Fibroblast of pulmonary artery (primary cell): ENCODE data around the gene LMAN2.

Experiments
- DNase-seq: peaks from one replicate; pipeline ENCODE4 v3.0.0-alpha.2; 2010; ENCODE audit warnings: low read depth
- H3K4me3 ChIP-seq: replicated peaks from 2 replicates; pipeline ENCODE4 v1.5.1; 2011; ENCODE audit warnings: low read depth, mild to moderate bottlenecking, control low read depth, low read length, moderate library complexity
- TF ChIP-seq, protein P1 (sequence below): IDR thresholded peaks from 2 replicates; pipeline ENCODE4 v1.5.1; 2011; ENCODE audit warnings: mild to moderate bottlenecking, control low read depth, low read length, inconsistent platforms; ENCODE audit errors: missing control alignments

The LMAN2 gene

DNA sequence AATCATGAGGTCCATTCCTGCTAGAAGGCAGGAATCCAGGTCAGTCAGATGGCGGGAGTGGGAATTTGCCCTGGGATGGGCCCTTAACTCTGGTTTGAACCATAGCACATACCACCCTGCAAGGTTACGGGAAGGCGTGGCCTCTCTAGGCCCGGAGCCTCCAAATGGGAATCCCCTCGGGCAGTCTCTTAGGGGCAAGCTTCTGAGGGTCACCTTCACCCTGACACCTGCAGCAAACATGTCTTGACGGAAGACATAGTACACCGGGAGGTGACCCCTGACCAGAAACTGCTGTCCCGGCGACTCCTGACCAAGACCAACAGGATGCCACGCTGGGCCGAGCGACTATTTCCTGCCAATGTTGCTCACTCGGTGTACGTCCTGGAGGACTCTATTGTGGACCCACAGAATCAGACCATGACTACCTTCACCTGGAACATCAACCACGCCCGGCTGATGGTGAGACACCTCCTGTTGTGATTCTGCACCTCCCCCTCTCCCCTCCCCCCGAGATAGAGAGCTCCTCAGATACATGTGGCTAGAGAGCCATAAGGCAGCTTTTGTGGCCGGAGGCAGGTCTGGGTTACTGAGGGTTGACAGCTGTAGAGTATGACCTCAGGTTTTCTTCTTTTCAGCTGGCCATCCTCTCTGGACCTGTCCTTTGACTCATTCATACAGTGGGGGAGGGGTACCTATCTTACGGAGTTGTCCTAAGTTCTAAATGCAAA lies 46.9 kb downstream of the LMAN2 start:
- DNase-seq: no peak
- H3K4me3 ChIP-seq: peak overlapping the region; percentile 94
- TF ChIP-seq, protein P1, sequence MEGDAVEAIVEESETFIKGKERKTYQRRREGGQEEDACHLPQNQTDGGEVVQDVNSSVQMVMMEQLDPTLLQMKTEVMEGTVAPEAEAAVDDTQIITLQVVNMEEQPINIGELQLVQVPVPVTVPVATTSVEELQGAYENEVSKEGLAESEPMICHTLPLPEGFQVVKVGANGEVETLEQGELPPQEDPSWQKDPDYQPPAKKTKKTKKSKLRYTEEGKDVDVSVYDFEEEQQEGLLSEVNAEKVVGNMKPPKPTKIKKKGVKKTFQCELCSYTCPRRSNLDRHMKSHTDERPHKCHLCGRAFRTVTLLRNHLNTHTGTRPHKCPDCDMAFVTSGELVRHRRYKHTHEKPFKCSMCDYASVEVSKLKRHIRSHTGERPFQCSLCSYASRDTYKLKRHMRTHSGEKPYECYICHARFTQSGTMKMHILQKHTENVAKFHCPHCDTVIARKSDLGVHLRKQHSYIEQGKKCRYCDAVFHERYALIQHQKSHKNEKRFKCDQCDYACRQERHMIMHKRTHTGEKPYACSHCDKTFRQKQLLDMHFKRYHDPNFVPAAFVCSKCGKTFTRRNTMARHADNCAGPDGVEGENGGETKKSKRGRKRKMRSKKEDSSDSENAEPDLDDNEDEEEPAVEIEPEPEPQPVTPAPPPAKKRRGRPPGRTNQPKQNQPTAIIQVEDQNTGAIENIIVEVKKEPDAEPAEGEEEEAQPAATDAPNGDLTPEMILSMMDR: no peak

DNA sequence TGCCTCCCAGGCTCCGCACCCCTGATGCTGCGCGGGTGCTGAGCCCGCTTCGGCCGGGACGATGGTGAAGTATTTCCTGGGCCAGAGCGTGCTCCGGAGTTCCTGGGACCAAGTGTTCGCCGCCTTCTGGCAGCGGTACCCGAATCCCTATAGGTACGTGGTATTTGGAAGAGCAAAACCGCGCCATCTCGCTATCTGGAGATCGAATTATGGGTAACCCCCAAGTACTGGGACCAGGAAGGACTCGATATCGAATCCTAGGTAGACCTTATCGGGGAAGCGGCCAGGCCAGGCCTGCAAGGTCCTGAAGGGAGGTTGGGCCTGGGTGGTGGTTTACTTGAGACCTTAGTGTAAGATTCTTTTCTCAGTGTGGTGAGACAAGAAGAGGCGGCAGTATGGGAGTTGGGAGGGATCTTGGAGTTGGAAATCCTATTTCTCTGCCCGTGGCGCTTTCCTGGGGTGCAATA lies 47.5 kb downstream of the LMAN2 start:
- DNase-seq: no peak
- TF ChIP-seq, protein P1: no peak
- H3K4me3 ChIP-seq: peak overlapping the region; percentile 94

DNA sequence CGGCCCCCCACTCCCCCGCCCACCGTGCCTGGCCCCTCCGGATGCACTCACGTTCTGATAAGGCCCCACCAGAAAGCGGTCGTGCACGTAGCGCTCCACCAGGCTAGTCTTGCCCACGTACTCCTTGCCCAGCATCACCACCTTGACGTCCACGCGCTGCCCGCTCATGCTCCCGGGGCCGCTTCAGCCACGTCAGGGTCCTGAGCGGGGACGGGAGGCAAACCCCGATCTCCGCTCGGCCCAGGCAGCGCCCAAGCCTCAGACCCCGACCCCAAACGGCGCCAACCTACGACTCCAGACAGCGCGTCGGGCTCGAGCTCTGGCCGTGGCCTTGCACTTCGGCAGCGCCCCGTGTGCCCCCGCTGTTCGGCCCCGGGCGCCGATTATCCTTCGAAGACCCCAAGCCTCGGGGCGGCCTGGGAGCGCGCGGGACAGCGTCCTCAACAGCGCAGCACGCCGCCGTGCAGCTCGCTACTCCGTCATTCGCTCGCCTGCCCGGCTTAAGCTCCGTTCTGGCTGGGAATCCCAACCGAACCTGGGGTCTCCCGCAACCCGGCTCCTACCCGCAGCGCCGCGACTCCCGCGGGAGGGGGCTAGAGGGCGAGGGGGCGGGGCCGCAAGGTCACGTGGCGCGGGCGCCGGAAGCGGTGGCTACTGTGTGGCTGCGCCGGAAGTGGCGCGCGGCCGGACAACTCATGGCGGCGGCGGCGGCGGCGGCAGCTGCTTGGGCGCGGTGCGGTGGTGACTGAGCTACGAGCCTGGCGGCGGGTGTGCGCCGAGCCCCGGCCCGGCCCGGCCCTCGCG lies 48.1 kb downstream of the LMAN2 start, which contains the start of the genes PRELID1 and RAB24:
PRELID1 (plus strand) TSS at position 679 of the 804 bp plus-strand sequence. CDS start 187 bp downstream, outside the sequence.
RAB24 (minus strand) TSS at position 599 of the 804 bp plus-strand sequence; CDS start at position 168, 431 bp downstream.
- H3K4me3 ChIP-seq: peak within 1 kb of the TSS; percentile 94
- TF ChIP-seq, protein P1: no peak
- DNase-seq: peak; percentile 76

DNA sequence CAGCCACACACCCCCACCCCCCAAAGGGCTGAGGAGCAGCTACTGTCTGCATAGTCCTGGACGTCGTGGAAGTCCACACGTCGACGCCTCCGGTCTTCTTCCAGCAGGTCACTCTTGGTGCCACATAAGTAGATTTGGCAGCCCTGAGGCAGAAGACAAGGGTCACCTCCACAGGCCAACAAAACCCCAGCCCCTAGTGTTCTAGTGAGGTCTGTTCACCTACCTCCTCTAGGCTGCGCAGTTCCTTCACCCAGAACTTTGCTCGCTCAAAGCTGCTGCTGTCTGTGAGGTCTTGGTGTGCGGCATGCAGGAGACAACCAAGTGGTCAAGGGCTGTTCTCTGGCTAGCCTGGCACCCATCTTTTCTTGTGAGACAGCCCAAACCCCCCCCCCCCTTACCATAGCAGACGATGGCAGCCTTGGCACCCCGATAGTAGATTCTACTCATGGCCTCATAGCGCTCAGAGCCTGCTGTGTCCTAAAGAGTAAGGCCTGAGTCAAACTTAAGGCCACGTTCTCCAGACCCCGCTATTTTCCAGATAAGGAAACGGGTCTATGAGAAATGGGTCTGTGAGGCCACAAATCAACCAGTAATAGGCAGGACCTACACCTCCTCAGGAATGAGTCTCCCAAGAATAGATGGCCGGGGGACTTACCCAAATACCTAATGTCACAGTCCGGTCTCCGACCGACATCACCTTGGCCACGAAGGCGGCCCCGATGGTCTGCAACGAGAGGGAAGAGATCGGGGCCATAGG lies 48.9 kb downstream of the LMAN2 start:
- H3K4me3 ChIP-seq: peak overlapping the region; percentile 94
- DNase-seq: no peak
- TF ChIP-seq, protein P1: peak; percentile 21

DNA sequence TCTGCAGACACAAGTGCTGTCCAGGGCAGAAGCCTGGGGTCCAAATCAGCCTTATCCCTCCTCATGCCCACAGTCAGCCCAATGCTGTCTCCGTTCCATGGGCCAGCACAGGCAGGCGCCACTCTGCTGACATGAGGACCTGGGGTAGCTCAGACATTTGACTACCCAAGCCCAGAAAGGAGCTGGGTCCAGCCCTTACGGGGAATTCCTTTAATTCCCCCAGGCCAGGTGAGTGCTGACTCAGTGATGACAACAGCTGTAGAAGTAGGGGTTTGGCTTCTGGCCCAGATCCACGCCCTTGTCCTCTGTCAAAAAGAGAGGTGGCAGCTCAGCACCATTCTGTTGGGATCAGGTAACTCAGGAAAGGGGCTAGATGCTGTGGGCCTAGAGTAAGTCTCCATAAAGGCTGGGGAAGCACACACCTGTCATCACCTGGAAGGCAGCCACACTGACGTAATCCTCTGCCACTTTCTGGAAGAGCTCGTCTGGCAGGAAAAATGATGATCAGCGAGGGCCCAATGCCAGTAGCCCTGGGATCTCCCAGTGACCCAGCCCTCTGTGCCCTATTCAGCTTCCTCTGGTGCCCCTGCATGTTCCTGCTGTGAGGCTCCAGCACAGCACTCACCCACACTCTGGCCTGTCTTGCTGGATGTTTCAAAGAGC lies 49.8 kb downstream of the LMAN2 start:
- DNase-seq: no peak
- TF ChIP-seq, protein P1: no peak
- no peak overlapping the region for H3K4me3 ChIP-seq

DNA sequence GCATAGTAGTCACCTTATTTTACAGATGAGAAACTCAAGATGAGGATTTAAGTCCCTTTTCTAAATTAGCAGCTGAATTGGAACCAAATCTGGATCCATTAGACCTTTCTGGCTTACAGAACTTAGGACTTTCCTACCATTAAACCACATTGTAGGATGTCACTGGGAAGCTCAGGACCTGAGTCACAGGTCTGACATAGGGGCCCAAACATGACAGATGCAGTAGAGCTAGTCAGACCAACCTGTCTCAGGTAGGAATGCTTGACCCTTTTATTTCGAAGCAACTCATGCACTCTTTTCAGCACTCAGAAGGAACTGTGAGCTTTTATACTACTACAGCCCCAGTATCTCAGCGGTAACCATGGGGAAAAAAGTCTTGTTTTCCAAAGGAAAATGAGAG lies 50.5 kb downstream of the LMAN2 start:
- TF ChIP-seq, protein P1: no peak
- no peak for DNase-seq
- H3K4me3 ChIP-seq: no peak overlapping the region
